ENCODE data around the gene H1-8.

DNA sequence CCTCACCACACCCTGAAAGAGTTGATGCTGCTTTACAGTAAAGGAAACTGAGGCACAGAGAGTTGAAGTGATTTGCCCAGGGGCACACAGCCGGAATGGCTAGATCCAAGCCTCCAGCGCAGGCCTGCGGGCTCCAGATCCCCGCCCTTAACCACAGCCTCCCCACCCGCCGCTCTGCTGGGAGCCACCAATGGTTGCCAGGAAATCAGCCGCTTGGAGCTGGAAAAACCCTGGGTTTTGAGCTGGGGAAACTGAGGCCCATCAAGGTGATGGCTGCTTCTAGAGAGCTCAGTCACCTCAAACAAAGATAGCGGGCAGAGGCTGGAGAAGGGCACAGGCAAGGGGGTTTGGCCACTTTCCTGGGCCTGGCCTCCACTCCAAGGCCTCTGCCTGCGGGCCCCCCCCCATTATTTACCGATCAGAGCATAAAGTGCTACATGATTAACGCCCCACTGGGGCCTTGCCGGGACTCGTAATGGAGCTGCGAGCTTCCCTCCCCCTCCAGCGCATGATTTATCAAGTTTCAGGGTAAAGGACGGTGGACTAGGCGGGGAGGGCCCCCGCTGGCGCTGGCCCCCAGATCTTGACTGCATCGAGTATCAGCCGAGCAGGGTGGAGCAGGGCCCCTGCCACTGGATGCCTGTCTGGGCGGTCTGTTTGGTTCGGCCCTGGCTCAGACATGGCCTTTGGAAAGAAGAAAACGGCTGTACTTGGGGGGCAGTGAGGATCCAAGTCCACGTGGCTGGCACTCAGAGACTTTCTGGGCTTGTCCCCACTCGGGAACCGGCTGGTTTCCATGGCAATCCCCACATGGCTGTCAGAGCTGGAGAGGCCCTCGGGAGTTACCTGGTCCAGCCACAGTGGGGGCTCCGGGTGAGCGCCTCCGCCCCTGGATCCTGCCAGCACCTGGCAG, 54.4 kb downstream of the H1-8 start:
- TF ChIP-seq CTCF (IDR thresholded peaks at IDR 0.05) (no peak), POLR2A (IDR thresholded peaks at IDR 0.05) (no peak), EP300 (IDR thresholded peaks at IDR 0.05) (no peak), POLR2AphosphoS5 (IDR thresholded peaks at IDR 0.05) (peak in 1 of 2 donors; percentile 5)

Measured in upper lobe of left lung (tissue), 4 donors.